HS-5 (cell line): ENCODE data around the gene ZNRD2.
A peak's percentile ranks its signal among the peaks of the same experiment; 100 is the strongest.
"Not testable (repeated sequence)": the region's sequence is repeated elsewhere in the genome, so short reads cannot be mapped to it uniquely, and the experiment has no call there.

Experiments
- DNase-seq: peaks from one replicate; pipeline ENCODE4 v3.0.0-alpha.2; 2012; ENCODE audit warnings: low read depth

Gene ZNRD2

DNA sequence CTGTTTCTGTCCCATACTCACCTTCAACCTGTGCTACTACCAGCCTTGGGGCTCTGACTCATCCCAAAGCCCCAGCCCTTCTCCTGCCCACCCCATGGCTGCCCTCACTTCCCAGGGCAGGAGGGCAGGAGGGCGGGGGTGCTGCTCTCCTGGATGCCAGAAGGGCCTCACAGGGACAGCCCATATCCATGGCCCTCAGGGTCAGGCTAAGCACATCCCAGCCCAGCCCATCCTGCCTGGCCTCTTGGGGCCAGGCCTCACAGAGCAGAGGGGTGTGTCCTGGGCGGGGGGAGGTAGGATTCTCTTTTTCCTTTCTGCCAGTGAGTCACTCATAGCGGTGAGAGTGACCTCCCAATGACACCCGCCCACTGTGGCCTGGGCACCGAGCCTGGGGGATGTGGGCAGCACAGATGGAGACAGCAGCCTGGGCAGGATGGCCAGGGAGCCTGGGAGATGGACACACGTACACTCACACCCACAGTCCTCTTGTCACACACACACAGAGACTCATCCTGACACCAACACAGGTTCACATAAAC, 14.5 kb upstream of the ZNRD2 start:
- peak; percentile 83 for DNase-seq

DNA sequence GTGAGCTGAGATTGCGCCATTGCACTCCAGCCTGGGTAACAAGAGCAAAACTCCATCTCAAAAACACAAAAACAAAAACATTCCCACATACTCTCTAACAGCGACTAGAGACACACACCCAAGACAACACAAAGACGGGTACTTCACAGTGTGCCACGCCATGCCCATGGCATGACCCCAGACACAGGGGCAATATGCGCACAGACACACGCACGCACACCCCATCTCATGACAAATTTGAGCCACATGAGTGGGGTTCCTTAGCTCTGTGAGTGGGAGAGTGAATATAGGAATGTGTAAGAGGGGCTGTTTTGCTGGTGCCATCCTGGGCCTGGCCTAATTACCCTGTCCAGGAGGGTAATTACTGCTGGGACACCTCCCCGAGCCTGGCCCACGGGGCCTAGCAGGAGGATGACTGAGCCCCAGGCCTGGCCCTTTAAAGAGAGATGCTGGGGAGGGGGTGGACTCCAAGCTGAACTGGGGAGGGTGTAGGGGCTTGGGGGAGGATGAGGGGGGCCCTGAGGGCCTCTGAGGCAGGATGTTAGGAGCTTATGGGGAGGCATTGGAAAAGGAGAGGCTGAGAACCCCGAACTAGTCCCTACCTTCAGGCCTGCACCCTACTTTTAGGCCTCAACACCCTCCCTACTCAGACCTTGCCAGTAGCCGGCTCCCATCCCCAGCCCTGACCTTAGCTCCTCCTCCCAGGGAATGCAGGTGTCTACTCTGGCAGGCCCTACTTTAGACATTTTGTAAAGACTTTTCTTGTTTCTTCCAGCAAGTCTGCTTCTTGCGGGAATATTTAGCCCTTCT, 13.6 kb upstream of the ZNRD2 start:
- DNase-seq = no peak

DNA sequence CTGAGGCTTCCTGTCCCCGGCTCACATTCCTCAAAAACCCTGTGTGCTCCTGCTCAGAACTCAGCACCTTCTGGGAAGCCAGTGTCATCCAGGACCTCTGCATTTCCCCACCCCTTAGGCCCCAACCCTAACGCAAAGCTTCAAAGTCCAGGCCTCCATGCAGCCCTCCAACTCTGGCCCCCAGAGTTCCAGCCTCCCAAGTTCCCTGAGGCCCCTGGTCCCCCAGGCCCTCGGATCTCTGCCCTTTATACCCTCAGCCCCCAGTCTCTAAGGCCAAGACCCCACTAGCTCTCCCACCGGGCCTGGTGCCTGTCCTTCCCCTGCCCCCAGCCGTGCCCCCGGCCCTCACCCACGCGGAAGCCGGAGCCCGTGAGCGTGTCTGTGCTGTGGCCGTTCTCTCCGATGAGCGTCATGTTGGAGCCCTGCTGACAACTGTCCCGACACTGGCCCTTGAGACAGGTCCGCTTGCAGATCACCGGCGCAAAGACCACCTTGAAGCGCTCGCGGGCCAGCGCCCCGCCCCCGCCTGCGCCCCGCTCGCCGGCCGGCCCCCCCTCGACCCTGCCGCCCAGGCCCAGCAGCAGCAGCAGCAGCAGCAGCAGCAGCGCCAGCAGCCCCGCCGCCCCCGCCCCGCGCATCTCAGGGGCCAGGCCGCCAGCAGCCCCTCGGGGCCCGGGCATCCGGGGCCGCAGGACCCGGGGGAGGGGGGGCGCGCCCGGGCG, 12.8 kb upstream of the ZNRD2 start:
- DNase-seq = no peak

DNA sequence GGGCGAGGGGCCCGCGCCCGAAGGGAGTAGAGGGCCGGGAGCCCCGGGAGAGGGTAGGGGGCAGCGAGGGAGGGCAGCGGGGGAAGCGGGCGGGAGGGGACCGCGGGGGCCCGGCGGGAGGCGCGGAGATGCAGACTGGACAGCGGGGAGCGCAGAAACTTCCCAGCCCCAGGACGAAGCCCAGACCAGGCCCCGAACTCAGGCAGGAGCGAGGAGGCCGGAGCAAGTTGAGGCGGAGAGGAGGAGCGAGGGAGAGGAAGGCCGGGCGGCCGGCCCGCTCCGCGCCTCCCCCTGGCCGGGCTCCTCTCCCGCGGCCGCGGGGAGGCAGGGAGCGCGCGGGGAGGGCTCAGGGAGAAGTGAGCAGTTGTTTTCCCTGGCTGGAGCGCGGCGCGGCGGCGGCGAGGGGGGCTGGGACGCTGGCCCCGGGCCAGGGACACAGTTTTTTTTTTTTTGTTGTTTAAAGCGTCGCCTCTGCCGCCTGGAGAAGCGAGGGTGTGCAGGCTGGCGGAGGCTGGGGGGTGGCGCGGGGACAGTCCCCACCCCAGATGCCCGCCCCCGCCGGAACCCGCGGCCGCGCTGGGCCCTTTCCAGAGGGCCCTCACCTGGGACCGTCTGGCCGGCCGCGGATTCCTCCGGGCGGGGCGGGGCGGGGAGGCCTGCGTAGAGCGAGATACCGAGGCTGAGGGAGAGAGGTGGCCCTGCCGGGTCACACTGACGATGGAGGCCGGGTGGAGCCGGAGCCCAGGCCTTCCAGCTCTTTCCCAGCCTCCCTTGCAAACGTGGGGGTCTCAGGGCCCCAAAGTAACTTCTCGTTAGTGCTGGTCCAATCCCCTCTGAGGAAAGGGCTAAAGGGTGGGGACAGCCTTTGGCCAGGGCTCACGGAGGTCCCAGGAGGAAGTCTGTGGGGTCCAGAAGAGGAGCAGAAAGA, 12.0 kb upstream of the ZNRD2 start, which contains the start of gene LTBP3:
Gene LTBP3 (minus strand): TSS at position 358 of the 928 bp plus-strand sequence. CDS start 400 bp downstream, outside the sequence.
- DNase-seq = no peak

DNA sequence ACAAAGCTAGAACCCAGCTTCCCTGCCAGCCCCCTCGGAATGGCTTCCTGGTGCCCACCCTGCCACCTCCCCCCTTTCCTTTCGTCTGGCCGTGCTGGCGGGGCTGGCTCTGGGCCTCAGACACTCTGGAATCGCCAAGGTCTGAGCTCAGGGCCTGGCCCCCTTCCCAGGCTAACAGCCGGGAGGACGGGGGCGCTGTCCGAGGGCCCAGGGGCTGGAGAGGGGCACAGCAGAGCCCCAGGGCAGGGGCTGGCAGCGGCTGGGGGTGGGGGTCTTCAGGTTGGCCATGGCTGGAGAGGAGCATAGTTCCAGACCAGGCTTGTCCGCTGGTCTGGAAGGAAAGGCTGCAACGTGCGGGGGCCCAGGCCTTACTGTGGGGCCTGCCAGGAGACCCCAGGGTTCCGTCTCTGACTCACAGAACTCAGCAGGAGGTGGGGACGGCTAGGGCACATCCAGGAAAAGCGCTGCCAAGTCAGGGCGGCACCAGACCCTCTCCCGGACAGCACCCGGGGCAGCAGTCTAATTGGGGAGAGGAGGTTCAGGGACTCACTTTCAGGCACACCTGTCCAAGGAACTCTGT, 11.3 kb upstream of the ZNRD2 start:
- DNase-seq = no peak

DNA sequence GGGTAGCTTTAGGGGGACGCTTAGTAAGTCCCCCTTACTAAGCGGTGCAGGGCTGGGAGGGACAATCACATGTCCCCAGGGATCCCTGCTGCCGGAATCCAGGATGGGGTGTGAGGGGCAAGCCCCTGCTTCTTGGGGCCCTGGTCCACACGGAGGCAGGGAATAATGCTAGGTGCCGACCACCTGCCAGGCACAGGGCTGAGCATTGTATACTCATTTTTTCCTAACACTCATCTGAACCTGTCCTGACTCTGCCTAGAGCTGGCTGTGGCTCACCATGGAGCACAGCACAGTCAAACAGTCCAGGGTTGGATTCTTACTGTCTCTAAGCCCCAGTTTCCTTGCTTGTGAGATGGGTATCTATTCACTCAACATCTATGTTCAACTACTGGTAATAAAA, 10.7 kb upstream of the ZNRD2 start:
- DNase-seq = no peak

DNA sequence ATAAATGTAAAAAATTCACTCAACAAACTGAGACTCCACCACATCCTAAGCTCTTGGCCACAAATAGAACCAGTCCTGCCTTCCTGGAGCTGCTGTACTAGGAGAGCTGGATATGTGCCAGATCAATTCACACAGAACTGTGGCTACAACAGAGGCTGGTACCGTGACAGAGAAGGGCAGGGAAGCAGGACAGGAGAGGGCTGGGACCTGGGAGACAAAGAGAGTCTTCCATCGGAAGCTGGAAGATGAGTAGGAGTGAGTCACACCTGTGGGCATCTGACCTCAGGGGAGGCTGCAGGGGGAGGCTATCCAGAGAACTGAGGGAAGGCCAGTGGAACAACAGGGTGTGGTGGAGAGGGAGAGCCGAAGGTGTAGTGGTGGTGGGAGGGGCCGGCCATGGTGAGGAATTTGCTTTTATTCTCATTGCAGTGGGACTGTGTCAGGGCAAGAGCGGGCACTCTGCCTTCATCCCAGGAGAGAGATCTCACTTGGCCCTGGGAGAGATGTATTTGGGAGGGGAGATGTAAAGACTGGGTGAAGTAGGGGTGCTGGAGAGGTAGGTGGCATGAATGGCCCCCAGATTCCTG, 10.2 kb upstream of the ZNRD2 start:
- DNase-seq = no peak

DNA sequence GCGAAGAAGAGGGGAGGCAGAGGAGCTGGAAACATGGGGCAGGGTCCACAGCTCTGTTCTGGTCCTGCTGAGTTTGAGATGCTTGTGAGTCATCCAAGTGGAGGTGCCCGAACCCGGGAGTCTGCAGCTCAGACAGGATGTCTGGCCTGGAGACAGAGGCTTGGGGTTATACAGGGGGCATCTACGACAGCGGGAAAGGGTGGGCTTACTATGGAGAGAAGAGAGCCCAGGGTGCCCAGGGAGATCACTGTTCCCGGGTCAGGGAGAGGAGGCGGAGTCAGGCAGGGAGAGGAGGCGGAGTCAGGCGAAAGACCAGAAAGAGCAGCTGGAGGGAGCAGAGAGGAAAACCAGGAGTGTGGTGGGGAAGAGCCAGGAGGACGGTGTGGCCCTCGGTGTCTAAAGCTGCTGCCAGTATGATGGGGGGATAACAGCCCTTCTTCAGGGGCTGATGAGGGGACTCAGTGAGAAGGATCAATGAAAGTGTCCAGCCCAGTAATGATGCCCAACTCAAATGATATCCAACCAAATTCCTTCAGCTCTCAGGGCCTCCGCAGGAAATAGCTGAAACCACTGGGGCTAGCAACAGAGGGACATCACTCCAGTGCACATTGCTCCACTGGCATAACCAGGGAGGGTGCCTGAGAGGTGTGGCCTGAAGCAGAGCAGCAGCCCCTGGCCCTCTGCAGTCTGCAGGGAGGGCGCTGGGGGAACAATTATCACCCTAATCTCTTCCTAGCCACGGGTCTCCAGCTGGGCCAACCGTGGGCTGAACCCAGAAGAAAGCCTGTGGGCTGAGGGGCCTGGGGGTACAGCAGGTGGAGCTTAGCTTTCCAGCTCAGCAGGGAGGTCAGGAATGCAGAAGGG, 9.5 kb upstream of the ZNRD2 start:
- DNase-seq = no peak

DNA sequence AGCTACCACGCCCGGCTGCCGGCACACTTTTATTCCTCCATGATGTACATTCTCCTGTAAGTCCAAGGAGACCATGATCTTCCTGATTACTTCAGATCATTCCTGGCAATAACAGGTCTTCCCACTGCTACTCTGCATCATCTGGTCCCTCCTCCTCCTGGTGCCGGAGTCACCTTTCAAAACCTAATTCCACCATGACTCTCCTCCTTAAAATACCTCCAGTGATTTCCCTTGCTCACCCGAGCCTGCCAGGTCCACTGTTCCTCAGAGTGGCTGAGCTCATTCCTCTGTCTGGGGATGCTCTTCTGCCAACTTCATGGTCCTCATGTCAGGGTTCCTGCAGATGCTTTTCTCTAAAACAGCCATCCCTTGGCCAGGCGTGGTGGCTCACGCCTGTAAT, 8.3 kb upstream of the ZNRD2 start:
- DNase-seq = no peak

DNA sequence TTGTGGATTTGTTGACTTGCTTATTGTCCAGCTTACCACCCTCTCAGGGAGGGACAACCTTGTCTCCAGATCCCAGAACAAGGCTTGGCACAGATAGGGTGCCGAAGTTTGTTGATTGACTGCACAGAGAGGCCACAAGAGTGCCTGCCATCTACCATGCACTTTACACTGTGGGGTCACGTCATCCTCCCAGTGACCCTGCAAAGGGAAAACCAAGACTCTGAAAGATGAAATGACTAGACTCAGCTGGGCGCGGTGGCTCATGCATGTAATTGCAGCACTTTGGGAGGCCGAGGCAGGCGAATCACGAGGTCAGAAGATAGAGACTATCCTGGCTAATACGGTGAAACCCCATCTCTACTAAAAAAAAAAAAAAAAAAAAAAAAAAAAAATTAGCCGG, 7.5 kb upstream of the ZNRD2 start:
- no peak for DNase-seq

DNA sequence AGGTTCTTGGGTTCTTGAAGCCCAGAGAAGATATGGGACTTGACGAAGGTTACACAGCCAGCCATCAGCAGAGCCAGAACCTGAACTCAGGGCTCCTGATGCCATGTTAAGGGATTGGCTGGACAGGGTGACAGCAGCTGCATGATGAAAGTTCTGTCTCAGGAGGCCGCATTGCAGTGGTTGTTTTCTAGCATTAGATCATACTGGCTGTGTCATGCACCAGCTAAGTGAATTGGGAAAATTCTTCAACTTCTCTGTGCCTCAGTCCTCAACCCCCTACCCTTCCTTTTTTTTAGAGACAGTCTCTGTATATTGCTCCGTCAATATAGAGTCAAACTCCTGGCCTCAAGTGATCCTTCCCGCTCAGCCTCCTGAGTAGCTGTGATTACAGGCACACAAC, 6.7 kb upstream of the ZNRD2 start:
- DNase-seq = no peak

DNA sequence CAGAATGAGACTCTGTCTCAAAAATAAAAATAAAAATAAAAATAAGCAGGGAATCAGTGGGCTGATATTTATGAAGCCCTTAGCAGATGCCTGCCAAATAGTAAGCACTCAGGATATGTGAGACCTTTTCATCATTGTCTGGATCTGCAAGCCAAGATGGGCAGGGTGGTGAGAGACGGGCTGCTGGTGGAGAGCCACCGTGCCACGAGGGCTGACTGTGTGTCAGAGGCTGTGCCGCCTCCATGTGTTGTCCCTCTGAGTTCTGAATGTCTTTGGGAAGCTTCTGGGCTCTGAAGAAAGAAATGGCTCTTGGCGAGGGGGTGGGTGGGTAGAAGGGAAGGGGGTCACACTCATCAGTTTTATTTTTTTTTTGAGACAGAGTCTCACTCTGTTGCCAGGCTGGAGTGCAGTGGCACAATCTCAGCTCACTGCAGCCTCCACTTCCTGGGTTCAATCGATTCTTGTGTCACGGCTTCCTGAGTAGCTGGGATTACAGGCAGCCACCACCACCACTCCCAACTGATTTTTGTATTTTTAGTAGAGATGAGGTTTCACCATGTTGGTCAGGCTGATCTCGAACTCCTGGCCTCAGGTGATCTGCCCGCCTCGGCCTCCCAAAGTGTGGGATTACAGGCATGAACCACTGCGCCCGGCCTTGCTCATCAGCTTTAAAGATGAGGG, 5.3 kb upstream of the ZNRD2 start:
- DNase-seq = not testable (repeated sequence)

DNA sequence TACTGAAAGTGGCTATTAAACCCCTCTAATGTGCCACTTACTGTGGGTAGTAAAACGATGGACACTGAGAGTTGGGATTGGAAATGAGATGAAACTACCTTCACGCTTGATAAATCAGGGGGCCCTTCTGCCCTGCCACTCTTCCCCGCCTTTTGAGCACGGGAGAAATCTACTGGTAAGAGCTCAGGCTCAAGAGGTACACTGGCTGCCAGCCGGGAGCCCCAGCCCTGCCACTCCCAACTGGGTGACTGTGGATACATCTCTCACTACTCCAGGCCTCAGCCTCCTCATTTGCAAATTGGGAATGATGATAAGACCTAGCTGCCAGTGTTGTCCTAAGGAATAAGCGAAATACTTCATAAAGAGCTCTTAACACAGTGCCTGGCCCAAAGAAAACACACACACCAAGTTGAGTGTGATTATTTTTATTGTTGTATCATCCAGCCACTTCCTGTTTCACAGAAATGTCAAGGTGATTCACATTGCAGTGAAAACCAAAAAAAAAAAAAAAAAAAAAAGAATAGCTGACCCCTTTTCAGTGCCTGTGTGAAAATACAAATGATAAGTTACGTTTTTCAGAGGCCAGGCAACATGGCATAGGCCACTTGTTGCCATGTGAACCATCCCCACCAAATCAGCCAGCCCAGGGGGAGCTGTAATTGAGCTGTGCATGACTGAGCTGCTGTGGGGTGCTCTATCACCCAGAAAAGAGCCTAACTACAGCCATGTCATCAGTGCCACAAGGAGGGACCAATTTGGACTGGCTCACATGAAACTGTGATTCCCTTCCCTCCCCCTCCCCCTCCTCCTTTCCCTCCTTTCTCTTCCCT, 4.4 kb upstream of the ZNRD2 start:
- DNase-seq = no peak

DNA sequence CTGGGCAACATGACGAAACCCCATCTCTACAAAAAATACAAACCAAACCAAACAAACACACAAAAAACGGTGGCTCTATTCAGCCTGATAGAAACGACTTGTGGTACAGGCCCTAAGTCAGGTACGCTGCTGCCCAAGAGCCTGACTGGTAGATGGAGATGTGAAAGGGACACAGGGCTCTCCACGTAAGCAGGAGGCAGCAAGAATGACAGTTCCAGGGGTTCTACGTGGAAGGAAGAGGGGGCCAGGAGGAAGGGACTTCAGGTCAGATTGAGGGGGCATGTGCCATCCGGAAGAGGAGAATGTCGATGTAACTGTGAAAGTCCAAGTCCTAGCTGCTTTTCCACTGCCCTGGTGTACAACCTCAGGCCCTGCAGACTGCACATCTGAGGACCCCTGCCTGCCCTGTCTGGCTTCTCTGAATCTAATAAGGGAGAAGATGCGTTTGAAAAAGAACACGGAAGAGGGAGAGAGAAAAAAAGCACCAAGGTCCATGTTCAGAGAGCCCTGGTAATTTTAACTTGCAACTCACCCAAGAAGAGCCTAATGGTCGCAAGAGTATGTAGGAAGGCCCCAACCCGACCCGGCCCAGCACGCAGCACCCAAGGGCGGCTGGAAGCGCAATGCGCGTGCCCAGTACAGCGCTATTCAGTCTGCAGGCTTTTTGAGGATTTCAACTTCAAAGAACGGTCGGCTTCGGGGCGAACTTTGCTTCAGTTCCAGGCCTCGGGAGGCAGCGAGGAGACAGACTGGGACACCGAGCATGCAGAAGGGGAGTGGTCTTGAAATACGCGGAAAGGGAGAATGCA, 909 bp upstream of the ZNRD2 start:
- DNase-seq = no peak

DNA sequence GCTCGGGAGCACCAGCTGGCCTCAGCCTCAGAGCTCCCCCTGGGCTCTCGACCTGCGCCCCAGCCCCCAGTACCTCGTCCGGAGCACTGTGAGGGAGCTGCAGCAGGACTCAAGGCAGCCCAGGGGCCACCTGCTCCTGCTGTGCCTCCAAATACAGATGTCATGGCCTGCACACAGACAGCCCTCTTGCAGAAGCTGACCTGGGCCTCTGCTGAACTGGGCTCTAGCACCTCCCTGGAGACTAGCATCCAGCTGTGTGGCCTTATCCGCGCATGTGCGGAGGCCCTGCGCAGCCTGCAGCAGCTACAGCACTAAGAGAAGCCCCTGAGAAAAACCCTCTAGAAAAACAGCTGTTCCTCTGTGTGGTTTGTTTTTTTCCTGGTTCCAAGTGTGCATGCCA, 1.1 kb downstream of the ZNRD2 start:
- DNase-seq = no peak

DNA sequence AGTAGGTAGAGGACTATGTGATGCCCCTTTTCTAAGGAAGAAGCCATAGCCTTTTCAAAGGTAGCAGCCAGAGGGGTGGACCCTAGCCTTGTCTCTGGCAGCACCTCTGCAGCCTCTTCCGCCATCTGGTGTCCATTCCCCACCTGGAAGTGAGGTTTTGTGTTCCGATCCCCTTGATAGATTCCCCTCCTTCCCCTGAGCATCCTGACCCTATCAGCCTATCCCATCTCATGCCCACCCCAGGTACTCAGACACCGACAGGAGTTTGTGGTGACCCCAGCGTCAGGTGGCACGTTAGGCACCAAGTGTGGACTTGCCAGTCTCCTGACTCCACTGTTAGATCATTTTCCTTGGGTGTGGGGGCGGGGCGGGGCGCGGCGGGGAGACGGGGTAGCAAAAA, 1.7 kb downstream of the ZNRD2 start:
- DNase-seq = no peak

DNA sequence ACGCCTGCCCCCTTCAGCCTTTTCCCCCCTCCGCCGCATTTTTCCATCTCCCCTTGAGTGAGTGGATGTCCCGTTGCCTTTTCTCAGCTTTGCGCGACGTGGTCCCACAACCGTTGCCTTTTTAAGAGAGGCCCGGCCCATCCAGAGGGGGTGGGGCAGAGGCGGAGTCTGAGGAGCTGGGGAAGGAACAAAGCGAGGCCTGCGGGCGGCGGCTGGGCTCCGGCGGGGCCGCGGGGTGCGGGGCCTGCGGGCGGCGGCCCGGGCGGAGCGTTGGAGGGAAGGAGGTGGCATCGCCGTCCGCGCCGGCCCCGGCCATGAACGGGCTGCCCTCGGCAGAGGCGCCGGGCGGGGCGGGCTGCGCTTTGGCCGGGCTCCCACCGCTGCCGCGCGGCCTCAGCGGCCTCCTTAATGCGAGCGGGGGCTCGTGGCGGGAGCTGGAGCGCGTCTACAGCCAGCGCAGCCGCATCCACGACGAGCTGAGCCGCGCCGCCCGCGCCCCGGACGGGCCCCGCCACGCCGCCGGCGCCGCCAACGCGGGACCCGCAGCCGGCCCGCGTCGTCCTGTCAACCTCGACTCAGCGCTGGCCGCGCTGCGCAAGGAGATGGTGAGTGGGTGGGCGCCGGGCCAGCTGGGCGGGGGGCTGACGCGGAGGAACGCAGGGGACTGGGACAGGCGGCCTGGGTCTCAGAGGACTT, 2.2 kb downstream of the ZNRD2 start, which contains the start of gene FAM89B:
Gene FAM89B (plus strand): TSS at position 183 of the 696 bp plus-strand sequence. CDS start 132 bp downstream, at position 315.
- DNase-seq = no peak
